PFSK-1 (cell line): ENCODE measurements around the gene MAP4K4.
A peak's percentile ranks its signal among the peaks of the same experiment; 100 is the strongest.

Source experiments
- FOXP2 ChIP-seq: optimal IDR thresholded peaks from 2 replicates; pipeline ENCODE3; 2011; ENCODE audit warnings: borderline replicate concordance, control low read depth, inconsistent platforms; ENCODE audit not compliant: insufficient read depth; ENCODE audit errors: extremely low read length, extremely low read depth
- POLR2AphosphoS5 ChIP-seq: IDR thresholded peaks from 2 replicates; pipeline ENCODE4 v1.6.1; 2012; ENCODE audit warnings: low read depth, mild to moderate bottlenecking, control low read depth, low read length, moderate library complexity
- REST ChIP-seq, 2 experiments: IDR thresholded peaks; 2 replicates each; pipeline versions ENCODE4 v1.6.1 to v1.8.0; 2011 to 2012; ENCODE audit warnings: low read depth in 2 of 2, low read length in 2 of 2, control low read depth in 1 of 2, inconsistent platforms in 1 of 2, mild to moderate bottlenecking in 1 of 2, moderate library complexity in 1 of 2; ENCODE audit not compliant: insufficient read depth in 1 of 2
- SIN3A ChIP-seq: IDR thresholded peaks from 2 replicates; pipeline ENCODE4 v1.6.1; 2012; ENCODE audit warnings: mild to moderate bottlenecking, low read length, moderate library complexity, borderline replicate concordance; ENCODE audit not compliant: insufficient read depth
- TAF1 ChIP-seq: IDR thresholded peaks from 2 replicates; pipeline ENCODE4 v1.6.1; 2012; ENCODE audit warnings: low read length, control low read depth, borderline replicate concordance; ENCODE audit not compliant: insufficient read depth

MAP4K4 gene

DNA sequence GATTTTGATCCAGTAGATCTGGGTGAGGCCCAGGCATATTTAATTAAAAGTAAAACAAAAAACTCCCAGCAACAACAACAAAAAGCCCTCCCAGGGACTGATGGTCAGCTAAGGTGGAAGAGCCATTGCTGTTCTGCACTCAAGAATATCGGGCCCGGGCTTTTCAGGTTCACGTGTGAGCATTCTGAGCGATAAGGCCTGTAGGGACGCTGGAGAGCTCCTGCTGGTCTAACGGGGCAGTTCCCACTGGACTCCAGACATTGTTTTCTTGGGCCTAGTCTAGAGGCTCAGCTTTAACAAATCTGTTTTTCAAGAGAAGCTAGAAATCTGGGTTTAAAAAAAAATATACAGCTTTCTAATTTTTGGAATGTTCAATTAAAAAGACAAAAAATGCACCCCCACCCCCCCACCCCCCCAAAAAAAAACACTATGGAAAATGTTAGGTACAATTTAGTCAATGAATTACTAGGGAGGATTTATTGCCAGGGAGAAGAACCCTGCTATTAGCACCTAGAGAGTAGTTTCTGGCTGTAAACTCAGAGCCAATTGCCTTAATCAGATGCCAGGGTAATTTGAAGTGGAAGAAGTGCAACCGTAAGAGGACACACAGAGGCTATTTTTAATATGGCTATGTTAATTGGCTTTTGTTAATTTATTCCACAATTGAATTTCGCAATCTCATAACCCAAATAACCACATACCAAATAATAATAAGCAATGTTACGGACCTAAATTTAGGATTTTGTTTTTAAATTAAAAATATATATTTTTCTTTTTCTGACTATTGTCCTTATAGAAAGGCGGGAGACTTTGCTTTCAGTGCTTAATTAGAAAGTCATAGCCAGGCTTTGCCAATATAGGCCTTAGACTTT lies 78.9 kb downstream of the MAP4K4 start:
- peak; percentile 26 to 74; a peak in 2 of 4 replicates for TF ChIP-seq REST (IDR thresholded peaks at IDR 0.05; ENCODE audit: insufficient read depth in 1 of 2, low read depth in 2 of 2, low read length in 2 of 2)
- TF ChIP-seq TAF1: no peak

GRCh38 chr2:101777337-101777736 lies 79.8 kb downstream of the MAP4K4 start:
- TF ChIP-seq TAF1 (no peak), REST (IDR thresholded peaks at IDR 0.05; ENCODE audit: insufficient read depth in 1 of 2, low read depth in 2 of 2, low read length in 2 of 2) (no peak), POLR2AphosphoS5 (no peak), FOXP2 (no peak), SIN3A (no peak)

GRCh38 chr2:101778102-101778501 lies 80.6 kb downstream of the MAP4K4 start:
- TF ChIP-seq REST (IDR thresholded peaks at IDR 0.05; ENCODE audit: insufficient read depth in 1 of 2, low read depth in 2 of 2, low read length in 2 of 2) (no peak), POLR2AphosphoS5 (no peak), TAF1 (no peak), SIN3A (no peak), FOXP2 (no peak)

- no peak for TF ChIP-seq TAF1
- TF ChIP-seq REST (IDR thresholded peaks at IDR 0.05; ENCODE audit: insufficient read depth in 1 of 2, low read depth in 2 of 2, low read length in 2 of 2): no peak
- TF ChIP-seq POLR2AphosphoS5: no peak
- no peak for TF ChIP-seq SIN3A
- no peak for TF ChIP-seq FOXP2
These were observed 81.7 kb downstream of the MAP4K4 start for GRCh38 chr2:101779190-101779589.

GRCh38 chr2:101779656-101780055 lies 82.1 kb downstream of the MAP4K4 start:
- TF ChIP-seq REST (IDR thresholded peaks at IDR 0.05; ENCODE audit: insufficient read depth in 1 of 2, low read depth in 2 of 2, low read length in 2 of 2): no peak
- TF ChIP-seq FOXP2: no peak
